Tibial nerve (tissue), 4 donors: Measurements from ENCODE around the gene MYO1H. TPM values are rescaled to one million over a fixed set of nuclear protein-coding genes. Genes with fewer than 3 reads are reported as not detected.

ENCODE experiments used
- DNase-seq, 2 donors: peaks; one replicate each; pipeline ENCODE4 v3.0.0-alpha.2; 2019; ENCODE audit warnings: low spot score in 2 of 2
- H3K27ac ChIP-seq, 4 donors: fragments of 200-600 bp; sonication (generic) in 3 of 4; one replicate each; pipeline ENCODE4 v1.5.1; 2017 to 2019; ENCODE audit warnings: mild to moderate bottlenecking in 1 of 4
- H3K27me3 ChIP-seq, 2 donors: fragments of 200-600 bp; sonication (generic) in 1 of 2; one replicate each; pipeline versions ENCODE4 v1.5.1 to v1.6.0; 2017 to 2019
- H3K36me3 ChIP-seq, 3 donors: fragments of 200-600 bp; sonication (generic); one replicate each; pipeline ENCODE4 v1.5.1; 2018 to 2019
- H3K4me1 ChIP-seq, 4 donors: fragments of 200-600 bp; sonication (generic) in 3 of 4; one replicate each; pipeline ENCODE4 v1.5.1; 2017 to 2019
- H3K4me3 ChIP-seq, 4 donors: fragments of 200-600 bp; sonication (generic) in 3 of 4; one replicate each; pipeline ENCODE4 v1.5.1; 2017 to 2019; ENCODE audit warnings: mild to moderate bottlenecking in 1 of 4, moderate library complexity in 1 of 4
- H3K9me3 ChIP-seq, 4 donors: fragments of 200-600 bp; sonication (generic) in 3 of 4; one replicate each; pipeline ENCODE4 v1.5.1; 2017 to 2019
- EP300 ChIP-seq, 2 donors: sonication (generic); formaldehyde crosslinking; IDR thresholded peaks; one replicate each; pipeline ENCODE4 v1.6.1; 2017; ENCODE audit warnings: antibody characterized with exemption in 2 of 2, mild to moderate bottlenecking in 1 of 2
- POLR2A ChIP-seq, 2 donors: fragments of 450-650 bp; IDR thresholded peaks; one replicate each; pipeline ENCODE4 v1.6.1; 2017; ENCODE audit warnings: antibody characterized with exemption in 2 of 2, mild to moderate bottlenecking in 2 of 2, moderate library complexity in 2 of 2
- WGBS, 2 donors: methylation state at CpG; one replicate each; pipeline ENCODE4 v1.1.5; 2018; 5-methylcytosine and 5-hydroxymethylcytosine counted together
- total RNA-seq, 4 donors: library from RNA; depleted of rRNA; stranded (reverse); fragments of >200 nt; gene quantifications; one replicate each; pipeline ENCODE4 v1.1.0, GENCODE V29; 2016
- TF ChIP-seq, protein P1 (sequence below), 5 experiments: fragments of 200-600 bp in 3 of 5; fragments of 450-650 bp in 2 of 5; sonication (generic) in 3 of 5; IDR thresholded peaks; one replicate each; pipeline ENCODE4 v1.5.1; 2016 to 2019; ENCODE audit warnings: antibody characterized with exemption in 5 of 5, mild to moderate bottlenecking in 3 of 5, moderate library complexity in 2 of 5

MYO1H gene
- total RNA-seq, 4 donors from 2014 or later: 0.20 TPM; not detected in 3

- H3K4me1 ChIP-seq: no peaks in the 10 kb centered on the region
- WGBS, 2 donors: 91 to 97% methylated on average over 5 of the region's 5 CpGs
- H3K4me3 ChIP-seq: no peak overlapping the region
- no peaks in the 10 kb centered on the region for H3K9me3 ChIP-seq
- peaks cover 9 to 98% (median 26%) of the 10 kb centered on the region in 3 donors for H3K36me3 ChIP-seq
- no peaks in the 10 kb centered on the region for H3K27me3 ChIP-seq
- H3K27ac ChIP-seq: no peak overlapping the region
- no peak for TF ChIP-seq POLR2A (IDR thresholded peaks at IDR 0.05)
- TF ChIP-seq, protein P1, sequence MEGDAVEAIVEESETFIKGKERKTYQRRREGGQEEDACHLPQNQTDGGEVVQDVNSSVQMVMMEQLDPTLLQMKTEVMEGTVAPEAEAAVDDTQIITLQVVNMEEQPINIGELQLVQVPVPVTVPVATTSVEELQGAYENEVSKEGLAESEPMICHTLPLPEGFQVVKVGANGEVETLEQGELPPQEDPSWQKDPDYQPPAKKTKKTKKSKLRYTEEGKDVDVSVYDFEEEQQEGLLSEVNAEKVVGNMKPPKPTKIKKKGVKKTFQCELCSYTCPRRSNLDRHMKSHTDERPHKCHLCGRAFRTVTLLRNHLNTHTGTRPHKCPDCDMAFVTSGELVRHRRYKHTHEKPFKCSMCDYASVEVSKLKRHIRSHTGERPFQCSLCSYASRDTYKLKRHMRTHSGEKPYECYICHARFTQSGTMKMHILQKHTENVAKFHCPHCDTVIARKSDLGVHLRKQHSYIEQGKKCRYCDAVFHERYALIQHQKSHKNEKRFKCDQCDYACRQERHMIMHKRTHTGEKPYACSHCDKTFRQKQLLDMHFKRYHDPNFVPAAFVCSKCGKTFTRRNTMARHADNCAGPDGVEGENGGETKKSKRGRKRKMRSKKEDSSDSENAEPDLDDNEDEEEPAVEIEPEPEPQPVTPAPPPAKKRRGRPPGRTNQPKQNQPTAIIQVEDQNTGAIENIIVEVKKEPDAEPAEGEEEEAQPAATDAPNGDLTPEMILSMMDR (IDR thresholded peaks at IDR 0.05): no peak
- no peak for TF ChIP-seq EP300 (IDR thresholded peaks at IDR 0.05)
- DNase-seq: no peak
These were observed 144.7 kb downstream of the MYO1H start for GRCh38 chr12:109492371-109492770.

- Histone ChIP-seq H3K27me3 (no peaks in the 10 kb centered on the region), H3K4me3 (no peak overlapping the region), H3K4me1 (no peaks in the 10 kb centered on the region), H3K27ac (no peak overlapping the region), H3K36me3 (peaks cover 5 to 98% (median 23%) of the 10 kb centered on the region in 3 donors), H3K9me3 (no peaks in the 10 kb centered on the region)
- TF ChIP-seq, protein P1 (IDR thresholded peaks at IDR 0.05): no peak
- no peak for TF ChIP-seq EP300 (IDR thresholded peaks at IDR 0.05)
- no peak for TF ChIP-seq POLR2A (IDR thresholded peaks at IDR 0.05)
- no peak for DNase-seq
These were observed 145.4 kb downstream of the MYO1H start for GRCh38 chr12:109493090-109493489.

DNA sequence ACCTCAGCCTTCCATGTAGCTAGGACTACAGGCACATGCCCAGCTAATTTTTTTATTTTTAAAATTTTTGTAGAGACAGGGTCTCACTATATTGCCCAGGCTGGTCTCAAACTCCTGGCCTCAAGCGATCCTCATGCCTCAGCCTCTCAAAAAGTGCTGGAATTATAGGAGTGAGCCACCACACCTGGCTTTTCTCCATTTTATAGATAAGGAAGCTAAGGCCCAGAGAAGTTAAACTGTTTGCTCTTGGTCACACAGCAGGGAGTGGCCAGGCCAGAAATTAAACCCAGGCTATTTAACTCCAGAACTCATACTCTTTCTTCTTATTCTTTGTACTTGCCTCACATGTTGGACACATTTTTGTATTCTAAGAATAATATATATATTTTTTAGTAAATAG, 146.2 kb downstream of the MYO1H start:
- no peaks in the 10 kb centered on the region for H3K4me1 ChIP-seq
- DNase-seq: no peak
- no peak for TF ChIP-seq POLR2A (IDR thresholded peaks at IDR 0.05)
- TF ChIP-seq, protein P1 (IDR thresholded peaks at IDR 0.05): no peak
- TF ChIP-seq EP300 (IDR thresholded peaks at IDR 0.05): no peak
- H3K9me3 ChIP-seq: no peaks in the 10 kb centered on the region
- 100% methylated on average over 1 of the region's 1 CpG for WGBS, 2 donors
- H3K4me3 ChIP-seq: no peak overlapping the region
- H3K27ac ChIP-seq: no peak overlapping the region
- peaks cover 5 to 98% (median 19%) of the 10 kb centered on the region in 3 donors for H3K36me3 ChIP-seq
- H3K27me3 ChIP-seq: no peaks in the 10 kb centered on the region

DNA sequence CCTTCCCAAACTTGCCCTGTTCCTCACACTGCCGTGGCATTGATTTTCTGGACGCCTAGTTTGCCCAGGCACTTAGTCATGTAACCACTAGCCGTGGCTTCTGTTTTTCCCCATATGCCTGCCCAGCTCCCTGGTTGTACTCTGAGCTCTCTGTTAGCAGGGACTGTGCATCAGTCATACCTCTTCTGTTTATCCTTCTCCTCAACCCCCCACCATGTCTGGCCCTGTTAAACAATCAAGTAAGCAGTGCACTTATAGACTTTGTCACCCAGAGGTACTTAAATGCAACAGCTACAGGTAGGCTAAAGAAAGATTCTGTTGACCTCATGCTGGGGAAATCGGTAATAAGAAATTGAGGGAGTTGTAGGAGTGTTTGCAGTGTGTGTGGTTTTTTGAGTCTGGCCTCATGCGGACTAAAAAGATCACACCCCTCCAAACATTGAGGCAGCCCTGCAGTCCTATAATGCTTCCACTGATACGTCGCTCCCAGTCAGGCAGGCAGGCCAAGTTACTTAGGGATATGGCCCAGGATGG, 146.7 kb downstream of the MYO1H start:
- peaks cover 6 to 98% (median 24%) of the 10 kb centered on the region in 3 donors for H3K36me3 ChIP-seq
- DNase-seq: no peak
- no peak overlapping the region for H3K4me3 ChIP-seq
- 95% methylated on average over 7 of the region's 7 CpGs for WGBS, 2 donors
- H3K27me3 ChIP-seq: no peaks in the 10 kb centered on the region
- H3K9me3 ChIP-seq: no peaks in the 10 kb centered on the region
- H3K4me1 ChIP-seq: no peaks in the 10 kb centered on the region
- TF ChIP-seq, protein P1 (IDR thresholded peaks at IDR 0.05): no peak
- TF ChIP-seq EP300 (IDR thresholded peaks at IDR 0.05): no peak
- TF ChIP-seq POLR2A (IDR thresholded peaks at IDR 0.05): no peak
- H3K27ac ChIP-seq: no peak overlapping the region

- no peaks in the 10 kb centered on the region for H3K9me3 ChIP-seq
- H3K4me3 ChIP-seq: no peak overlapping the region
- H3K36me3 ChIP-seq: peaks cover 7 to 98% (median 27%) of the 10 kb centered on the region in 3 donors
- H3K4me1 ChIP-seq: no peaks in the 10 kb centered on the region
- H3K27ac ChIP-seq: no peak overlapping the region
- no peaks in the 10 kb centered on the region for H3K27me3 ChIP-seq
- TF ChIP-seq, protein P1 (IDR thresholded peaks at IDR 0.05): no peak
- DNase-seq: no peak
These were observed 147.3 kb downstream of the MYO1H start for GRCh38 chr12:109495012-109495411.
